HCT116 (cell line): ENCODE data around the gene TMEM178B.

ENCODE experiments used
- ATF3 ChIP-seq: IDR thresholded peaks from 2 replicates; pipeline ENCODE4 v1.6.1; 2012
- CTCF ChIP-seq, 3 experiments: fragments of 200-600 bp in 1 of 3; sonication (generic) in 1 of 3; IDR thresholded peaks in 2 of 3; conservative IDR thresholded peaks in 1 of 3; 2 replicates each; pipeline ENCODE4 v1.5.1; 2012 to 2017; ENCODE audit warnings: low read depth in 2 of 3, low read length in 2 of 3, antibody characterized with exemption in 1 of 3, borderline replicate concordance in 1 of 3, control low read depth in 1 of 3, mild to moderate bottlenecking in 1 of 3, mixed read lengths in 1 of 3, mixed run types in 1 of 3, moderate library complexity in 1 of 3; ENCODE audit not compliant: insufficient read depth in 1 of 3
- EZH2 ChIP-seq: fragments of 200-600 bp; sonication (generic); IDR thresholded peaks from 2 replicates; pipeline ENCODE4 v1.6.1; 2017; ENCODE audit warnings: antibody characterized with exemption, mixed run types
- EZH2phosphoT487 ChIP-seq: fragments of 200-600 bp; IDR thresholded peaks from 2 replicates; pipeline ENCODE4 v1.6.1; 2018; ENCODE audit warnings: antibody characterized with exemption, borderline replicate concordance
- MAX ChIP-seq: IDR thresholded peaks from 2 replicates; pipeline ENCODE4 v1.6.1; 2012
- POLR2A ChIP-seq: IDR thresholded peaks from 2 replicates; pipeline ENCODE4 v1.7.0; 2011; ENCODE audit warnings: borderline replicate concordance; ENCODE audit not compliant: insufficient read depth, insufficient read length; ENCODE audit errors: extremely low read depth
- SIN3A ChIP-seq: IDR thresholded peaks from 2 replicates; pipeline ENCODE4 v1.6.1; 2012; ENCODE audit warnings: low read depth
- SP1 ChIP-seq: IDR thresholded peaks from 2 replicates; pipeline ENCODE4 v1.6.1; 2012; ENCODE audit warnings: low read depth
- YY1 ChIP-seq: IDR thresholded peaks from 2 replicates; pipeline ENCODE4 v1.6.1; 2011; ENCODE audit warnings: low read length, low read depth, moderate library complexity, mild to moderate bottlenecking; ENCODE audit not compliant: insufficient replicate concordance; ENCODE audit errors: extremely low read depth
- ZNF274 ChIP-seq: fragments of 200-500 bp; sonication (Bioruptor generic); IDR thresholded peaks from 2 replicates; pipeline ENCODE4 v1.6.1; 2014; ENCODE audit warnings: mild to moderate bottlenecking, low read depth, low read length, inconsistent platforms

- TF ChIP-seq POLR2A (no peak), EZH2phosphoT487 (no peak), ZNF274 (no peak), CTCF (IDR thresholded peaks at IDR 0.05 in 2 of 3, conservative IDR thresholded peaks at IDR 0.05 in 1 of 3; ENCODE audit: borderline replicate concordance in 1 of 3, insufficient read depth in 1 of 3, low read depth in 2 of 3, low read length in 2 of 3) (no peak), SIN3A (no peak), YY1 (no peak), MAX (no peak), ATF3 (no peak), SP1 (no peak), EZH2 (no peak)
Measured at GRCh38 chr7:141246426-141246825, 172.6 kb downstream of the TMEM178B start.
